ENCODE results near the gene HSD3B7.

GRCh38 chr16:30969246-30969842, 15.7 kb upstream of the HSD3B7 start:
- TF ChIP-seq CTCF (IDR thresholded peaks at IDR 0.05) (no peak), POLR2AphosphoS5 (IDR thresholded peaks at IDR 0.05) (no peak)

Measured in suprapubic skin (tissue), 3 donors.